HG03039 (cell line): Measurements from ENCODE around the gene WDR53.
"Not testable (repeated sequence)": the region's sequence is repeated elsewhere in the genome, so short reads cannot be mapped to it uniquely, and the experiment has no call there.

Experiments used
- ATAC-seq: cut with Tn5 transposase; IDR thresholded peaks from one replicate; pipeline ENCODE4 v1.9.1; 2021; ENCODE audit warnings: mild to moderate bottlenecking, moderate library complexity; ENCODE audit not compliant: unreplicated experiment

The WDR53 gene

GRCh38 chr3:196568246-196569002, at the start of gene WDR53, which contains the start of gene FBXO45:
Gene WDR53 (minus strand): TSS chr3:196568554. CDS start chr3:196561475, 7,079 bp downstream.
Gene FBXO45 (plus strand): TSS chr3:196568660. CDS start chr3:196568985, 325 bp downstream.
- ATAC-seq = peak; percentile 91

- no peak for ATAC-seq
Observed at GRCh38 chr3:196617256-196617655, 48.9 kb upstream of the WDR53 start.

GRCh38 chr3:196615234-196615633, 46.9 kb upstream of the WDR53 start:
- ATAC-seq = not testable (repeated sequence)

- ATAC-seq = no peak
Observed at GRCh38 chr3:196611761-196612483, 43.6 kb upstream of the WDR53 start.

- ATAC-seq = no peak
Observed at GRCh38 chr3:196609805-196610515, 41.6 kb upstream of the WDR53 start.

- peak; percentile 76 for ATAC-seq
Observed at GRCh38 chr3:196609343-196609775, 41.0 kb upstream of the WDR53 start.

GRCh38 chr3:196608693-196609092, 40.3 kb upstream of the WDR53 start:
- ATAC-seq = no peak

GRCh38 chr3:196604548-196604947, 36.2 kb upstream of the WDR53 start:
- no peak for ATAC-seq

- ATAC-seq = no peak
Observed at GRCh38 chr3:196603683-196604082, 35.3 kb upstream of the WDR53 start.

GRCh38 chr3:196602673-196603072, 34.3 kb upstream of the WDR53 start:
- no peak for ATAC-seq

GRCh38 chr3:196600359-196600758, 32.0 kb upstream of the WDR53 start:
- ATAC-seq = no peak

GRCh38 chr3:196599734-196600128, 31.4 kb upstream of the WDR53 start:
- ATAC-seq = no peak

- not testable (repeated sequence) for ATAC-seq
Observed at GRCh38 chr3:196597971-196598733, 29.8 kb upstream of the WDR53 start.

- ATAC-seq = no peak
Observed at GRCh38 chr3:196596355-196596754, 28.0 kb upstream of the WDR53 start.

- ATAC-seq = no peak
Observed at GRCh38 chr3:196590279-196590678, 21.9 kb upstream of the WDR53 start.

GRCh38 chr3:196585044-196585757, 16.8 kb upstream of the WDR53 start:
- ATAC-seq = no peak

- no peak for ATAC-seq
Observed at GRCh38 chr3:196572389-196572788, 4.0 kb upstream of the WDR53 start.

- not testable (repeated sequence) for ATAC-seq
Observed at GRCh38 chr3:196570332-196570731, 2.0 kb upstream of the WDR53 start.

- ATAC-seq = peak; percentile 29
Observed at GRCh38 chr3:196569003-196569516, 706 bp upstream of the WDR53 start.

GRCh38 chr3:196563721-196564225, 4.6 kb downstream of the WDR53 start:
- no peak for ATAC-seq
